H9 (cell line): ENCODE data around the gene RAB11A. TPM values are rescaled to one million over a fixed set of nuclear protein-coding genes. Genes with fewer than 3 reads are reported as not detected.
A peak's percentile ranks its signal among the peaks of the same experiment; 100 is the strongest.

Experiments used
- DNase-seq: peaks from one replicate; pipeline ENCODE4 v3.0.0-alpha.2; 2017
- H2AFZ ChIP-seq: one replicate; pipeline ENCODE4 v1.6.1; 2013; ENCODE audit warnings: mild to moderate bottlenecking, low read length, control low read depth, moderate library complexity
- H2AK5ac ChIP-seq: 2 replicates; pipeline ENCODE4 v1.6.1; 2013; ENCODE audit warnings: low read length, control low read depth, mixed read lengths; ENCODE audit not compliant: insufficient read length
- H2BK120ac ChIP-seq: one replicate; pipeline ENCODE4 v1.6.1; 2013; ENCODE audit warnings: low read depth, mild to moderate bottlenecking, low read length, control low read depth, inconsistent platforms; ENCODE audit not compliant: poor library complexity, severe bottlenecking
- H2BK12ac ChIP-seq: 2 replicates; pipeline ENCODE4 v1.6.1; 2013; ENCODE audit warnings: low read length, control low read depth, mixed read lengths, low read depth; ENCODE audit not compliant: insufficient read length
- H2BK15ac ChIP-seq: 2 replicates; pipeline ENCODE4 v1.6.1; 2013; ENCODE audit warnings: low read depth, low read length, control low read depth
- H2BK20ac ChIP-seq: one replicate; pipeline ENCODE4 v1.6.1; 2013; ENCODE audit warnings: low read depth, mild to moderate bottlenecking, low read length, control low read depth, inconsistent platforms; ENCODE audit not compliant: poor library complexity, severe bottlenecking
- H2BK5ac ChIP-seq: 2 replicates; pipeline ENCODE4 v1.6.1; 2013; ENCODE audit warnings: low read length, control low read depth, mixed read lengths; ENCODE audit not compliant: insufficient read length
- H3K14ac ChIP-seq: 2 replicates; pipeline ENCODE4 v1.6.1; 2013; ENCODE audit warnings: low read length, control low read depth; ENCODE audit not compliant: insufficient read depth
- H3K18ac ChIP-seq: 2 replicates; pipeline ENCODE4 v1.6.1; 2013; ENCODE audit warnings: low read depth, mild to moderate bottlenecking, mixed read lengths, low read length, control low read depth; ENCODE audit not compliant: insufficient read length
- H3K23ac ChIP-seq: 2 replicates; pipeline ENCODE4 v1.6.1; 2013; ENCODE audit warnings: low read length, control low read depth, mixed read lengths, low read depth; ENCODE audit not compliant: insufficient read length
- H3K23me2 ChIP-seq: 2 replicates; pipeline ENCODE4 v1.6.1; 2013; ENCODE audit warnings: low read depth, mild to moderate bottlenecking, mixed read lengths, low read length, control low read depth; ENCODE audit not compliant: insufficient read length, poor library complexity, severe bottlenecking
- H3K27ac ChIP-seq: 2 replicates; pipeline ENCODE4 v1.5.1; 2013; ENCODE audit warnings: low read length, control low read depth, mixed read lengths, low read depth; ENCODE audit not compliant: insufficient read length
- H3K27me3 ChIP-seq: 2 replicates; pipeline ENCODE4 v1.6.1; 2013; ENCODE audit warnings: low read length, control low read depth, inconsistent platforms; ENCODE audit not compliant: insufficient read depth
- H3K4ac ChIP-seq: 2 replicates; pipeline ENCODE4 v1.6.1; 2013; ENCODE audit warnings: low read depth, mild to moderate bottlenecking, control low read depth, inconsistent platforms, low read length, moderate library complexity
- H3K4me1 ChIP-seq: 2 replicates; pipeline ENCODE4 v1.6.1; 2013; ENCODE audit warnings: low read length, control low read depth, inconsistent platforms; ENCODE audit not compliant: insufficient read depth
- H3K4me2 ChIP-seq: 2 replicates; pipeline ENCODE4 v1.6.1; 2013; ENCODE audit warnings: low read length, control low read depth, mixed read lengths; ENCODE audit not compliant: insufficient read length, insufficient read depth
- H3K56ac ChIP-seq: 2 replicates; pipeline ENCODE4 v1.6.1; 2013; ENCODE audit warnings: low read depth, mild to moderate bottlenecking, mixed read lengths, low read length, control low read depth; ENCODE audit not compliant: insufficient read length
- H3K79me1 ChIP-seq: 2 replicates; pipeline ENCODE4 v1.6.1; 2013; ENCODE audit warnings: low read depth, mild to moderate bottlenecking, moderate library complexity, low read length, control low read depth, inconsistent platforms; ENCODE audit not compliant: insufficient read depth, poor library complexity, severe bottlenecking
- H3K79me2 ChIP-seq: 2 replicates; pipeline ENCODE4 v1.6.1; 2013; ENCODE audit warnings: low read length, control low read depth, inconsistent platforms; ENCODE audit not compliant: insufficient read depth
- H3K9ac ChIP-seq: 2 replicates; pipeline ENCODE4 v1.6.1; 2013; ENCODE audit warnings: low read length, control low read depth, mixed read lengths; ENCODE audit not compliant: insufficient read length; ENCODE audit errors: extremely low read depth
- H3K9me3 ChIP-seq: one replicate; pipeline ENCODE4 v1.6.1; 2013; ENCODE audit warnings: low read depth, low read length, inconsistent platforms; ENCODE audit not compliant: control insufficient read depth
- H3T11ph ChIP-seq: one replicate; pipeline ENCODE4 v1.6.1; 2013; ENCODE audit warnings: mild to moderate bottlenecking, low read length, control low read depth, inconsistent platforms
- H4K20me1 ChIP-seq: one replicate; pipeline ENCODE4 v1.6.1; 2013; ENCODE audit not compliant: control insufficient read depth, insufficient read length, insufficient read depth
- H4K5ac ChIP-seq: 2 replicates; pipeline ENCODE4 v1.6.1; 2013; ENCODE audit warnings: low read depth, mild to moderate bottlenecking, mixed read lengths, low read length, control low read depth; ENCODE audit not compliant: insufficient read length
- H4K8ac ChIP-seq: replicated peaks from 2 replicates; pipeline ENCODE4 v1.6.1; 2013; ENCODE audit warnings: low read length, control low read depth, mixed read lengths, low read depth; ENCODE audit not compliant: insufficient read length
- H4K91ac ChIP-seq: 2 replicates; pipeline ENCODE4 v1.6.1; 2013; ENCODE audit warnings: low read depth, mild to moderate bottlenecking, moderate library complexity, mixed read lengths, low read length, control low read depth; ENCODE audit not compliant: insufficient read length
- H3K27ac Mint-ChIP-seq, 3 experiments: 2 replicates in 2 of 3; 3 replicates in 1 of 3; pipeline ENCODE4 v1.8.0; 2020 to 2021; ENCODE audit warnings: mixed read lengths in 3 of 3, mild to moderate bottlenecking in 1 of 3, moderate library complexity in 1 of 3
- H3K27me3 Mint-ChIP-seq: 2 replicates; pipeline ENCODE4 v1.8.0; 2021; ENCODE audit warnings: low read depth, mild to moderate bottlenecking, moderate library complexity, mixed read lengths
- H3K36me3 Mint-ChIP-seq, 3 experiments: 2 replicates in 2 of 3; 3 replicates in 1 of 3; pipeline ENCODE4 v1.8.0; 2020 to 2021; ENCODE audit warnings: low read depth in 3 of 3, mixed read lengths in 3 of 3; ENCODE audit not compliant: insufficient read depth in 1 of 3
- H3K4me1 Mint-ChIP-seq, 2 experiments: 2 replicates each; pipeline ENCODE4 v1.8.0; 2020; ENCODE audit warnings: mixed read lengths in 2 of 2
- H3K4me3 Mint-ChIP-seq, 2 experiments: 2 replicates in 1 of 2; 3 replicates in 1 of 2; pipeline ENCODE4 v1.8.0; 2020 to 2021; ENCODE audit warnings: mild to moderate bottlenecking in 2 of 2, mixed read lengths in 2 of 2, moderate library complexity in 1 of 2
- H3K9me3 Mint-ChIP-seq, 2 experiments: 2 replicates in 1 of 2; 3 replicates in 1 of 2; pipeline ENCODE4 v1.8.0; 2020; ENCODE audit warnings: mild to moderate bottlenecking in 2 of 2, mixed read lengths in 2 of 2, moderate library complexity in 1 of 2
- CTCF ChIP-seq: fragments of 200-600 bp; sonication (generic); conservative IDR thresholded peaks from 3 replicates; pipeline ENCODE4 v1.8.0; 2021; ENCODE audit warnings: antibody characterized with exemption, mild to moderate bottlenecking
- WGBS: extraction: QIAGEN DNeasy Blood & Tissue Kit; methylation state at CpG from one replicate; pipeline ENCODE4 v1.1.7; 2013; ENCODE audit warnings: missing lambda C conversion rate, low lambda C conversion rate, mixed read lengths; ENCODE audit not compliant: insufficient read length; ENCODE audit errors: extremely low coverage; 5-methylcytosine and 5-hydroxymethylcytosine counted together
- total RNA-seq: library from RNA; stranded (reverse); gene quantifications from 2 replicates; pipeline ENCODE4 v1.2.1, GENCODE V29; 2021

The RAB11A gene
- total RNA-seq, 1 experiment from 2014 or later: 217 TPM

- no peak overlapping the region for H3K56ac ChIP-seq
- H4K8ac ChIP-seq: no peak overlapping the region
- no peaks in the 10 kb centered on the region for H3K79me1 ChIP-seq
- H4K5ac ChIP-seq: no peak overlapping the region
- no peak overlapping the region for H3K4me3 Mint-ChIP-seq
- no peaks in the 10 kb centered on the region for H3K27me3 ChIP-seq
- H3K4me1 ChIP-seq: peaks cover 10% of the 10 kb centered on the region; the same call in 1 of the 2 replicates
- no peaks in the 10 kb centered on the region; a peak in 1 of 5 replicates for H3K9me3 Mint-ChIP-seq
- no peaks in the 10 kb centered on the region for H3K23me2 ChIP-seq
- H3K4ac ChIP-seq: no peak overlapping the region
- no peak overlapping the region for H3K18ac ChIP-seq
- no peak overlapping the region for H3K23ac ChIP-seq
- no peak overlapping the region for H3K27ac ChIP-seq
- no peaks in the 10 kb centered on the region for H4K20me1 ChIP-seq
- H3K9me3 ChIP-seq: no peaks in the 10 kb centered on the region
- no peak for TF ChIP-seq CTCF
- no CpG with 5 or more reads among the region's 6 CpGs for WGBS
- no peak overlapping the region for H2BK5ac ChIP-seq
- no peak overlapping the region for H2BK12ac ChIP-seq
- no peaks in the 10 kb centered on the region; a peak in 1 of 7 replicates for H3K36me3 Mint-ChIP-seq
- no peak overlapping the region for H3T11ph ChIP-seq
- H3K9ac ChIP-seq: no peak overlapping the region
- no peak overlapping the region for H2AFZ ChIP-seq
- H3K27me3 Mint-ChIP-seq: no peaks in the 10 kb centered on the region; the same call in 1 of the 2 replicates
- H3K14ac ChIP-seq: no peak overlapping the region
- no peak overlapping the region for H3K4me2 ChIP-seq
- H3K79me2 ChIP-seq: no peaks in the 10 kb centered on the region
- no peak for DNase-seq
- H2BK15ac ChIP-seq: no peak overlapping the region
- no peak overlapping the region for H2BK20ac ChIP-seq
- H2AK5ac ChIP-seq: no peak overlapping the region
- peaks cover 17 to 23% of the 10 kb centered on the region in 2 experiments for H3K4me1 Mint-ChIP-seq
- peak overlapping the region; percentile 27 to 49 (median 37); a peak in 6 of 7 replicates for H3K27ac Mint-ChIP-seq
- H2BK120ac ChIP-seq: no peak overlapping the region
- no peak overlapping the region for H4K91ac ChIP-seq
These were observed 31.7 kb upstream of the RAB11A start for GRCh38 chr15:65837301-65838294.
